Stimulated activated CD4-positive, alpha-beta T cell treated with anti-CD3 and anti-CD28 coated beads, TNF-alpha, amount 100 ng/mL, for 24 hours (primary cell): ENCODE measurements around the gene ERICH6B.

Experiments used
- DNase-seq, 3 experiments: peaks; one replicate each; pipeline ENCODE4 v3.0.0-alpha.2; 2020; ENCODE audit warnings: low read depth in 3 of 3

ERICH6B gene

DNA sequence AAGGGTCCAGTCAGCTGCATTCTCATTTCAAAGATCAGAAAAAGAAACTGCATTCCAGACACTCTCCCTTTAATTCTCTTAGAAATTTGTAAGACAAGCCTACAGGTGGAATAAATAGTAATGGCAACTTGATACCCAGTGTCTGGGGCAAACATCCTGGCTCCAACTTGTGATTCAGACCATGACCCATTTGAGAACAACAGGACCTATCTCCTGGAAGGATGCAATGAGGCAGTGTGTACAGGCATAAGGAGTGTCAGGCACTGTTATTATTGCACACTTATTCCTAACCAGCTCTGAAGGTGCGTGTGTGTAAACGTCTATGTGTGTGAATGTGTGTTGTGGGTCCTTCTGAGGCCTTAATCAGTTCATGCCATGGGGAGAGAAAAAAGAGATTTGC lies 13.9 kb downstream of the ERICH6B start:
- no peak for DNase-seq

DNA sequence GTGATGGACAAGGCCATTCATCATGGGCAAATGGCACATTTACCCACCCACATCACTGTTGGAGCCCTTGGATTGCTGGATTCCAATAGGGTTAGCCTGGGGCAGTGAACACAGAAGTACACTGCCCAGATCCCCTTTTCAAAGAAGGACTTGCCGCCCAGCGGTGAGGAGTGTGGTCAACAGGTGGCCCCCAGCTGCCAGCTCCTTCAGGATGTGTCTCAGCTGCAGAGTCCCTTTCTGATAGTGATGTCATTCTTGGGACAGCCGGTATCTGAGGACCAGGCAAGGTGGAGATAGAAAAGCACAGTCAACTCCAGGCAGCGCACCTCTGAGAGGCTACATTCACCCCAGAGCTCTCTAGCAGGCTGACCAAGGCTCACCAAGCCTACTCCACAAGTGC lies 16.9 kb downstream of the ERICH6B start:
- no peak for DNase-seq

GRCh38 chr13:45596800-45597475 lies 18.6 kb downstream of the ERICH6B start:
- DNase-seq = no peak

DNA sequence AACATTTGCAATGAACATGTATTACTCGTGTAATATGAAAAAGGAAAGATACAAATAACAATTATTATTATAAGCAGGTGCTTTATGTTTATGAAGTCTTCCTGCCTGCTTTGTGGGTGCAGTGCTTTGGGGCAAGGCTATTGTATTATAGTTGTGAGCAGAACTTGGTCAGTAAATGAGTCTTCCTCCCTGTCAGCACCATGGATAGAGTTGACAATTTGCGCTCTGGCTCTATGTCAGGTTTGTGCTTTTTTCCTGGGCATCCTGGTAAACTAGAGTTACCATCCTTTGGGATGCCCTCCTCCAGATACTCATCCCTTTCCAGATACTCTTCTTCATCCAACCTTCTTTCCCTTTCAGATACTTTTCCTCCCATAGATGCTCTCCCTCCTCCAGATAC lies 19.6 kb downstream of the ERICH6B start:
- DNase-seq = no peak

GRCh38 chr13:45594764-45595163 lies 20.8 kb downstream of the ERICH6B start:
- no peak for DNase-seq

- DNase-seq = no peak
These were observed 21.3 kb downstream of the ERICH6B start for GRCh38 chr13:45594227-45594626.

GRCh38 chr13:45592758-45593157 lies 22.8 kb downstream of the ERICH6B start:
- DNase-seq = no peak

DNA sequence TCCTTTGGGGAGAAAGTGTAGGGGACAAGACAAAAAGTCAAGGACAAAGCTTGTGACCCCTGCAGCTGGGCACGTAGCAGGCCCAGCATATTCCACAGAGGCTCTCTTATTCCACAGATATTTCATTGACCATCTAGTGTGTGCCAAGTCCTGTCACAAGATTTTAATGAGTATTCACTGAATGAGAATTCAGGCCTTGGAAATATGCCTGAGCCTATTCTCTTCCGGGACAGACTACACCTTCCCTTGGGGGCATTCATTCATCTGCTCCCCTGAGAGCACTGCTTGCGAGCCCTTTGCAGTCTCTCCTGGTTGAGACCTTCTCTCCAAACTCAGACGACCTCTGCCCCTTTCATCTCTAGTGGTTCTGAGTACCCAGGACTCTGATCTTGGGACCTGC lies 25.5 kb downstream of the ERICH6B start:
- DNase-seq = no peak

DNA sequence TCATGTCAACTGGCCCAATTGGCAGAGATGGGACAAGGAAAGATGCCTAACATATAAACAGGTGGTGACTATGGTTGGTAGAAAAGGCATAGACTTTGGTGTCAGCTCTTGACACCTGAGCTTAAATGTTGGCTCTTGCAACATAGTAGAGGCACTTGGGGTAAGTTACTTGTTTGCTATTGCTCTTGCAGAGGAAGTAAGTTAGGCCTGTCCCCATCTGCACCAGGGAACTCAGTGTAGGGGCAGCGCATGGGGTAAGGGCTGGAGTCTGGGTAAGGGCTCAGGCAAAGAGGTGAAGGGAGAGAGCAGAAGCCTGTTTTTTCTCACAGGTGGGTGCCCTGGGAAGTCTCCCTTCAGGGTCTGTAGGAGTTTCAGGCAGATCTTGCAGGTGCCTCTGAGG lies 27.6 kb downstream of the ERICH6B start:
- no peak for DNase-seq

DNA sequence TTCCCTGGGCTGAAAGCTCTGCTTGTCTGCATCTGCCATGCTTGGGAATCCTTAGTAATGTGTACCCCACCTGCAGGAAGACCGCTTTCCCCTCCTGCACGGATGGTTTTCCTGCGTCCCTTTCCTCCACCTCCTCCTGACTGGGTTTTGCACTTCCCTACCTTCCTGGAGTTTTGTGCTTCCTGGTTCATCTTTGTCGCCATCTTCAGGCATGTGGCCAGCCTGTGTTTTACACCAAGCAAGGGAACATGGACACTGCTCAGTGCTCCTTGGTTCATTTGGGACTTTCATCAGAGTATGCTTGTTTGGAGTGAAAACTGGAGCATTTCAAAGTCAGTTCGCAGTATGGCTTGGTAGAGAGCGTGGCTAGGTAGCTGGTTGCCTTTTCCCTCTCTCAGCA lies 30.7 kb downstream of the ERICH6B start:
- no peak for DNase-seq

DNA sequence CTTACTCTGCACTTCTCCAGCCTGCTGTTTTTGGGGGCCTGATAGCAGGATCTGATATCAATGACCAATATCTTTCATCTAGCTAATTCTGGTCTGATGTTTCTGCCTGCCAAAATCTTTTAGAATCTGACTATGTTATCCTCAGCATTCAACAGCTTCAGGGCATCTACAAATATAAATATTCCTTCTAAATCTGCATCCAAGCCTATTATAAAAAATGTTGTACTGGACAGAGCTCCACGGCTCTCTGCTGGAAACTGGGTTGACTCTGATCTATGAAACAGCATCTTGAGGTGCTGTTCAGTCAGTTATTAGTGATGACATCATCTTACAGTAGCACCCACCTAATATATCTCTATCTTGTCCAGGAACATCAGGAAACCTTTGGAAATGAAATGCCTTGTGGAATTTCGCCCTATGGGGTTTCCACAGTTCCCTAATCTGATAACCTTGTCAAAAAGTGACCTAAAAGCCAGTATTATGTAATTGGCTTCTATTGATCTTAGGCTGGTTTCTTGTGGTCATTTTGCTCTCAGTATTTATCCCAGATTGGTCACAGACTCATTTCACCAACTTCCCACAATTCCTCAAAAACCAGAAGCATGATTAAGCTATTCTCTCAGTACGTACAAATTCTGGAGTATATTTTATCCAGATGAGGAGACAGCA lies 33.0 kb downstream of the ERICH6B start:
- no peak for DNase-seq

- no peak for DNase-seq
These were observed 39.1 kb downstream of the ERICH6B start for GRCh38 chr13:45576466-45576865.

- no peak for DNase-seq
These were observed 39.7 kb downstream of the ERICH6B start for GRCh38 chr13:45575830-45576180.

- DNase-seq = no peak
These were observed 40.3 kb downstream of the ERICH6B start for GRCh38 chr13:45575146-45575829.

GRCh38 chr13:45565331-45565730 lies 50.2 kb downstream of the ERICH6B start:
- DNase-seq = no peak

- DNase-seq = no peak
These were observed 51.3 kb downstream of the ERICH6B start for GRCh38 chr13:45564133-45564776.

DNA sequence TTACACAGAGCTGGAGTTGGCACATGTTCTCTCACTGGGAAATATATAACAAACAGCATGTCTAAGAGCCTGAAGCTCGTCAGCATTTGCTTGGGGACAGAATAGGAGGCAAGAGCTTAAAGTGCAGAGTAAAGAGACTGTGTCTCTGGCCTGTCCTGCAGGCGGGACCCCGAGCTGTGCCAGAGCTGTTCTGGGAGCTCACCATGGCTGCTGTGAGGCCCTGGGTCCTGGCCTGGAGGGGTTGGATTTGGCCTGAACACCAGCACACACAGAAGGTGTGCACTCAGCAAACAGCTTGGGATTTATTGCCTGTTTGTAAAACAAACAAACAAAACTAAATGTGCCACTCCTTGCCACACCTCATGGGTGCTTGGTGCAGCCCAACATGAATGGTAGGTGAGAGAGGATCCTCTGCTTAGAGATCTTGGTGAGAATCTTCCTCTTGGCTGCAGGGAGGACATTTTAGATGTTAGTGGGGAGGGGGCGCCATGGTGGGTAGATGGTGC lies 60.9 kb downstream of the ERICH6B start:
- no peak for DNase-seq

DNA sequence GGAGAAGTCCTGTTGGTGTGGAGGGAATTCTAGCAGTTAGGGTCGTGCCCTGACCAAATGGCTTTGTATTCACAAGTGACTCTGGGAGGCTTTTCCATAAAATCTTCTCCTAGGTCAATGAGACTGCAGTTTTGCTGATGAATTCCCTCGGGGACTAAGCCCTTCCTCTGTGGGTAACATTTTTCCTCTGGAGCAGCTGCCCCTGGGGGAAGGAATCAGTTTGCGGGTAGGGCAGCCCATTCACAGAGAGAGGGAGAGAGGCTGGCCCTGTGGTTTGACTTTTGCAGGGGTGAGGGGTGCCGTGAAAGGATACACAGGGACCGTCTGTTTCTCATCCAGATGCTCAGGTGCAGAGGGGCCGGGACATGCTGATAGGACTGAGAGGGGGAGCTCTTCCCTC lies 67.3 kb downstream of the ERICH6B start:
- no peak for DNase-seq

DNA sequence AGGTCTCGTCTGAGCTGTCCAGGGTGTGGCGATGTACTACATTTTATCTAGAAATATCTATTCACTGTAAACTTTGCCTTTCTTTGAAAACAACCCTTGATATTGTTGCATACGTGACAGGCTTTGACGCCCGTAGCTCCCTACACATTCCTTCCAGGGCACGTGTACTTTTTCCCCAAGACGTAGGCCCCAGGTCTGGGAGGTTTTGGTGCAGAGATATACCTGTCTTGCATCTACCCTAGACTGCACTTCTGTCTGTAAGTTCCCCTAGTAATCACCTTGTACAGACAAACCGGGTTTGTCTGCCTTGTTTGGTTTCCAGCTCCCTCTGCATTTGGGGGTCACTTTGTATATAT lies 69.2 kb downstream of the ERICH6B start:
- no peak for DNase-seq

DNA sequence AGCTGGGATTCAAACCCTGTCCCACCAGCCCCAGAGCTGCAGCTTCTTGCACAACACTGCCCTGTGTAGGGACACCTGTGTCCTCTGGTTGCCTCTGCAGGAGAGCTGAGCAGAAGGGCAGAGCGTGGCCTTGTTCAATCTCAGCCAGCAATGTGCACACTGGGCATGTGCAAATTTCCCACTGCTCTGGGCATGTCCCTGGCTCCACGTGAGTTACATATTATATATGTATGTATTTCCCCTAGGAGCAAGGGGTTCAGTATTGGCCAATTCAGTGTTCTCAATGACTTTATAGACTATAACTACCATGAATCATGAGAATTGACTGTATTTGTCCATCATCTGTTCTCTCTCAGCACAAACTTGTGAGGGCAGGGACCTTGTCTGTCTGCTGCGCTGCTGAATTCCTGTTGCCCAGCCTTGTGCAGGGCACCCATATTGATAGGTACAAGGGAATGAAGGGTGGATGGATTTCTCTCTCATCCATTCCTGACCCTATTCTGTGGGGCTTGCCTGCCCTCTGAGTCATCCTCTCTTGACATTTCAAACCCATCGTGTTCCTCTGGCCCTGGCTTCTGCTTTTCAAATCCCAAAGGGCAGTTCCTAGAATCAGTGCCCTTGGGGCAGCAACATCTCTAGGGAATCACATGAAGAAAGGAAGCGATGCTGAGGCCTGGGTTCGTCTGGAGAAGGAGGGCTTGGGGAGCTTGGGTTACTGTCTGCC lies 69.7 kb downstream of the ERICH6B start:
- DNase-seq = no peak

GRCh38 chr13:45544520-45544919 lies 71.0 kb downstream of the ERICH6B start:
- no peak for DNase-seq

DNA sequence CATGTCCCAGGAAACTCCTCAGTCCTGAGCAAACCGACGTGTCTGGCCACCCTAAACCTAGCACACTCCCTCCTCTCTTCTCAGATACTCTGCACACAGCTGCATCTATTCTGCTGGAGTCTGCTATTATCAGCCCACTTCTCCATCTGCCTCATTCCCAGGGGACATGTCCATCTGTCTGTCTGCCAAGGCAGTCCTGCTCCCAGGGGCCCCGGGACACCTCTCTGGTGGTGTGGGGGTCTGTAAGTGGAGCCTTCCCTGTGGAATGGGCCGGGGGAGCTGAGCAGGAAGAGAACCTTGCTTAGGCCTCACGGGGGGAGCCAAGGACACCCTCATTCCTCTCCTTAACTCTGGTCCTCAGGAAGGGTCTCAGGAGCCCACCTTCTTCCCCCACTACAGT lies 72.7 kb downstream of the ERICH6B start:
- no peak for DNase-seq
